ENCODE data around the gene PTPRD.

The PTPRD gene

DNA sequence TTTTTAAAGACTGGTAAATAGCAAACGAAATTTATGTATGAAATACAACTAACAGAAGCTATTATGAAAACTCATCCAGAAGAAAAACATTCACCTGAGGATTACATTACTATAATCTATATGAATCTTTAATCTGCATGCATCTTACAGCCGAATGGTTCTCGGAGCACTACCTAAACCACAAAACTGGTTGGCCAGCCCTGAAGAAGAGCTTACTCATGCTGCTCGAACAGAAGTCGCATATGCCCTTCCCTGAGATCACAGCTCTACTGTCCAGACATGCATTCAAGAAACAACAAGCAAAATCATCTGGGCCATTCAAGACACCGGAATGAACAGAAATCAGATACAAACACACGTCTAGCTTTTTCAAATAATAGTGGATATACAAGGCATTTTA lies 1882.2 kb downstream of the PTPRD start:
- DNase-seq (ENCODE audit: low read depth) = no peak
- H3K4me3 ChIP-seq (ENCODE audit: low read depth, low read length) = no peak overlapping the region
- no peak for TF ChIP-seq CTCF (IDR thresholded peaks at IDR 0.05; ENCODE audit: insufficient read depth, low read depth, low read length, missing control alignments)

DNA sequence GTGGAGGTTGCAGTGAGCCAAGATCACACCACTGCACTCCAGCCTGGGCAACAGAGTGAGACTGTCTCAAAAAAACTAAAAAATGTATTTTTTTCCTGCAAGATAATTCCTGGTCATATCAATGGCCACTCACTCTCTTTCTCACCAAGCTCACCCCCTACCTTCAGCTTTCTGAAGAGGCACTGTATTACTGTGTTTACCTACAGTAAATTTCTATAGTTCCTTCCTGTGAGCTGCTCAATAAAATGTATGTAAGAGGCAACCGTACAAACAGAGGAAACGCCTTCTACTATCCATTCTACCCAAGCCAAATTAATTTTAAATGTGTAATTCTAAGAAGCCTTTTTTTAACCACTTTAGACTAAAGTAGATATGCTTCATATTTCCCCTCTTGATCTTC lies 1883.9 kb downstream of the PTPRD start:
- no peak for TF ChIP-seq CTCF (IDR thresholded peaks at IDR 0.05; ENCODE audit: insufficient read depth, low read depth, low read length, missing control alignments)
- DNase-seq (ENCODE audit: low read depth) = no peak

DNA sequence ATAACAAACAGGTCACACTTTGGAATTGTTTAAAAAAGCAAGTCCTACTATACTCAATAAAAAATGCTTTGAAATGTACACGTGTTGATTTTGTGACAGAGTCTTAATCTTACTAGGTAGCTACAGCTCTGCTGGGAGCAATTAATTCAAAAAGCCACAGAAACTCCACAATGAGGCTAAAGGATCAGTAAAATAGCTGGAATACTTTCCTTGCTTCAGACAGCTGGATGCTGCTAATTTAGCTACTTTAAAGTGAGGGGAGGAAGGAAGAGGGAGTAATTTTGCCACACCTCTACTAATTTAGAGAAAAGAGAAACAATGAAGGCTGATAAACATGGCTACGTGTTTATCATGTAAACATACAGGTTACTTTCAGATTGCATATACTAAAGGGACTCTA lies 1885.6 kb downstream of the PTPRD start:
- no peak for DNase-seq (ENCODE audit: low read depth)
- H3K4me3 ChIP-seq (ENCODE audit: low read depth, low read length) = no peak overlapping the region
- no peak for TF ChIP-seq CTCF (IDR thresholded peaks at IDR 0.05; ENCODE audit: insufficient read depth, low read depth, low read length, missing control alignments)

More for the DNA sequence above, 1883.9 kb downstream of the PTPRD start:
- no peak overlapping the region for H3K4me3 ChIP-seq (ENCODE audit: low read depth, low read length)

GRCh38 chr9:8726692-8727091 lies 1886.1 kb downstream of the PTPRD start:
- no peak for DNase-seq (ENCODE audit: low read depth)
- no peak for TF ChIP-seq CTCF (IDR thresholded peaks at IDR 0.05; ENCODE audit: insufficient read depth, low read depth, low read length, missing control alignments)
- no peak overlapping the region for H3K4me3 ChIP-seq (ENCODE audit: low read depth, low read length)

DNA sequence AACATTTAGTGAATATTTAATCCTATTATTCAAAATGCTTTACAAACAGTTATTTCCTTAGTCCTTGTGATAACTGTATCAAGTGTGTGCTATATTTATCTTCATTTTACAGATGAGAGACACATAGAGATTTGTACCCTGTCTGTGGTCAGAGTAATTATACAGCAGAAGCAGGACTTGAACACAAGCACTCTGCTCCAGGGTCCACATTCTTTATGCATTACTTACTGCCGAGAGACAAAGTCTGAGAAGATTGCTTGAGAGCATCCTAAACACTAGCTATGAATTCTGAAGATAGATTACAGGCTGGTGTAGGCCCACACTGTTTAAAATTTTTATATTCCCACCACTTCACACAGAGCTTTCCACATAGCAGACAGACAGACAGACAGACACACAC lies 1887.2 kb downstream of the PTPRD start:
- DNase-seq (ENCODE audit: low read depth) = no peak
- no peak for TF ChIP-seq CTCF (IDR thresholded peaks at IDR 0.05; ENCODE audit: insufficient read depth, low read depth, low read length, missing control alignments)
- H3K4me3 ChIP-seq (ENCODE audit: low read depth, low read length) = no peak overlapping the region

DNA sequence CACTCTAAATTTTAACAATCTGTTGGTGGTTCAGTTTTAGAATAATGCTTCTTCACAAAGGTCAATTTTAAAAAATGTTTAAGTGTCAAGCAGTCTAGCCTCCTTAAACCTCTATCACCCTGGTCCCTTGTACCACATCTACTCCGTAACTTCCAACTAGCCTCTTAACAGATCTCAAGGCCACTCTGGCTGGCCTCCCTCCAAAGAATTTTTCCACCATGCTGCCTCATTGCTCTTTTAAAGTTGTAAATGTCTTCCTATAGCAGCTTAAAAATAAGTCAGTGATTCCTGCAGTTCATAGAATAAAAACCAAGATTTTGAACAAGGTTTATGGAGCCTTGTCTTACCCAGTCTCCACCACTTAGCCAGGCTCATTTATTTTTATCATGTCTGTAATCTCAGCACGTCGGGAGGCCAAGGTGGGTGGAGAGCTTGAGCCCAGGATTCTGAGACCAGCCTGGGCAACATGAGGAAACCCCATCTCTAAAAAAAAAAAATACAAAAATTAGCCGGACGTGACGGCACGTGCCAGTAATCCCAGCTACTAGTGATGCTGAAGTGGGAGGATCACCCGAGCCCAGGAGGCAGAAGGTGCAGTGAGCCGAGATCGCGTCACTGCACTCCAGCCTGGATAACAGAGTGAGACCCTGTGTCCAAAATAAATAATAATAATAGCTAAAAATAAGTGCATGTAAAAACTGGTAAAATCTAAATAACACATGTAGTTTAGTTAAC lies 1888.4 kb downstream of the PTPRD start:
- TF ChIP-seq CTCF (IDR thresholded peaks at IDR 0.05; ENCODE audit: insufficient read depth, low read depth, low read length, missing control alignments) = no peak
- no peak overlapping the region for H3K4me3 ChIP-seq (ENCODE audit: low read depth, low read length)
- DNase-seq (ENCODE audit: low read depth) = no peak

DNA sequence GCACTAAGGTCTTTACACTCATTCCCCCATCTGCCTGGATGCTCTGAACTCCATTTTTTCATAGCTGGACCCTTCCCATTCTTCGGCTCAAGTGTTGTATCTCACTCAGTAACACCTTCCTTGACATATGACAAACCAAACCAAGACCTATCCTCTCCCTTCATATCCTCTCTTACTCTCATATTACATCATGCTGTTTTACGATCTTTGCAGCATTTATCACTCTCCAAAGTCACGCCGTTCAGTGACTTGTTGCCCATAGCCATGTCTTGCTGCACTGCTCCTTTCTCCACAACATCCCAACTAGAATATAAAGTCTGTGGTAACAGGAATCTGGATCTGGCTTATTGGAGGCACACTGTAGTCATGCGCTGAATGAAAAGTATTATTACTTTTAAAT lies 1889.6 kb downstream of the PTPRD start:
- no peak for DNase-seq (ENCODE audit: low read depth)
- no peak for TF ChIP-seq CTCF (IDR thresholded peaks at IDR 0.05; ENCODE audit: insufficient read depth, low read depth, low read length, missing control alignments)

More for the DNA sequence above, 1889.6 kb downstream of the PTPRD start:
- no peak overlapping the region for H3K4me3 ChIP-seq (ENCODE audit: low read depth, low read length)
